WTC11 (cell line): Measurements from ENCODE around the gene DLGAP3. TPM values are rescaled to one million over a fixed set of nuclear protein-coding genes. Genes with fewer than 3 reads are reported as not detected.

Source experiments
- ATAC-seq: fragments of 200-7000 bp; cut with Tn5 transposase; 2 replicates; pipeline ENCODE4 v1.10.0; 2021; ENCODE audit warnings: mild to moderate bottlenecking, moderate library complexity
- CTCF ChIA-PET: fragments of 300-600 bp; sonication (Branson Sonifier 250); formaldehyde crosslinking; loops from one replicate; lab custom pipeline; 2021; ENCODE audit warnings: antibody characterized with exemption; lab: Charles Lee
- POLR2A ChIA-PET: fragments of 350-600 bp; sonication (Branson Sonifier 250); formaldehyde crosslinking; loops from one replicate; lab custom pipeline; 2021; ENCODE audit warnings: antibody characterized with exemption; lab: Charles Lee
- DNase-seq: peaks from one replicate; pipeline ENCODE4 v3.0.0; 2021; ENCODE audit warnings: low spot score
- H3K27ac Mint-ChIP-seq: 2 replicates; pipeline ENCODE4 v1.8.0; 2021; ENCODE audit warnings: mixed read lengths
- H3K27me3 Mint-ChIP-seq: 2 replicates; pipeline ENCODE4 v1.8.0; 2021; ENCODE audit warnings: low read depth, mild to moderate bottlenecking, moderate library complexity, mixed read lengths
- H3K36me3 Mint-ChIP-seq: 2 replicates; pipeline ENCODE4 v1.8.0; 2021; ENCODE audit warnings: mixed read lengths
- H3K4me1 Mint-ChIP-seq: 2 replicates; pipeline ENCODE4 v1.8.0; 2022; ENCODE audit warnings: mixed read lengths
- H3K4me3 Mint-ChIP-seq: 2 replicates; pipeline ENCODE4 v1.8.0; 2021; ENCODE audit warnings: mild to moderate bottlenecking, moderate library complexity, mixed read lengths
- H3K9me3 Mint-ChIP-seq: 2 replicates; pipeline ENCODE4 v1.8.0; 2021; ENCODE audit warnings: mixed read lengths
- CREM ChIP-seq: sonication (generic); formaldehyde crosslinking; IDR thresholded peaks from 2 replicates; pipeline ENCODE4 v1.8.1; 2022; ENCODE audit warnings: mild to moderate bottlenecking, missing genetic modification reagents, moderate library complexity
- E2F1 ChIP-seq: sonication (generic); formaldehyde crosslinking; IDR thresholded peaks from 2 replicates; pipeline ENCODE4 v1.8.0; 2022; ENCODE audit warnings: mild to moderate bottlenecking, missing genetic modification reagents
- ELF4 ChIP-seq: sonication (generic); formaldehyde crosslinking; IDR thresholded peaks from 2 replicates; pipeline ENCODE4 v1.8.1; 2022; ENCODE audit warnings: low read depth, mild to moderate bottlenecking, moderate library complexity, missing genetic modification reagents
- EMX1 ChIP-seq: fragments of 250-450 bp; sonication (Bioruptor Pico); IDR thresholded peaks from 2 replicates; pipeline ENCODE4 v1.8.0; 2021; ENCODE audit warnings: mild to moderate bottlenecking
- ESRRA ChIP-seq: sonication (generic); formaldehyde crosslinking; IDR thresholded peaks from 2 replicates; pipeline ENCODE4 v1.8.1; 2022; ENCODE audit warnings: mild to moderate bottlenecking, missing genetic modification reagents, borderline replicate concordance
- ETV6 ChIP-seq: sonication (generic); formaldehyde crosslinking; IDR thresholded peaks from 2 replicates; pipeline ENCODE4 v1.8.1; 2022; ENCODE audit warnings: mild to moderate bottlenecking, missing genetic modification reagents
- FOXP4 ChIP-seq: sonication (generic); formaldehyde crosslinking; IDR thresholded peaks from 2 replicates; pipeline ENCODE4 v1.8.0; 2022; ENCODE audit warnings: mild to moderate bottlenecking, missing genetic modification reagents
- GABPB1 ChIP-seq: sonication (generic); formaldehyde crosslinking; IDR thresholded peaks from 2 replicates; pipeline ENCODE4 v1.8.1; 2023; ENCODE audit warnings: mild to moderate bottlenecking, missing genetic modification reagents
- JAZF1 ChIP-seq: fragments of 250-450 bp; sonication (Bioruptor Pico); IDR thresholded peaks from 2 replicates; pipeline ENCODE4 v1.9.0; 2021; ENCODE audit warnings: moderate library complexity, mild to moderate bottlenecking, inconsistent platforms
- MLX ChIP-seq: sonication (generic); formaldehyde crosslinking; IDR thresholded peaks from 2 replicates; pipeline ENCODE4 v1.8.1; 2023; ENCODE audit warnings: mild to moderate bottlenecking, missing genetic modification reagents, moderate library complexity
- NFATC4 ChIP-seq: fragments of 250-450 bp; sonication (Bioruptor Pico); IDR thresholded peaks from 2 replicates; pipeline ENCODE4 v1.9.0; 2021; ENCODE audit warnings: mild to moderate bottlenecking
- NFE2L1 ChIP-seq: sonication (generic); formaldehyde crosslinking; IDR thresholded peaks from 2 replicates; pipeline ENCODE4 v1.8.1; 2023; ENCODE audit warnings: missing genetic modification reagents
- NFYB ChIP-seq: sonication (generic); formaldehyde crosslinking; conservative IDR thresholded peaks from 2 replicates; pipeline ENCODE4 v1.8.0; 2022; ENCODE audit warnings: low read depth, missing genetic modification reagents
- NR1H2 ChIP-seq: sonication (generic); formaldehyde crosslinking; IDR thresholded peaks from 2 replicates; pipeline ENCODE4 v1.9.0; 2021; ENCODE audit warnings: mild to moderate bottlenecking, moderate library complexity, missing genetic modification reagents
- OVOL2 ChIP-seq: fragments of 250-450 bp; sonication (Bioruptor Pico); IDR thresholded peaks from 2 replicates; pipeline ENCODE4 v1.9.0; 2021; ENCODE audit warnings: mild to moderate bottlenecking, borderline replicate concordance
- PRRX2 ChIP-seq: fragments of 250-450 bp; sonication (Bioruptor Pico); IDR thresholded peaks from 2 replicates; pipeline ENCODE4 v1.8.0; 2021; ENCODE audit warnings: mild to moderate bottlenecking
- TCF7 ChIP-seq: sonication (generic); formaldehyde crosslinking; IDR thresholded peaks from 2 replicates; pipeline ENCODE4 v1.8.0; 2022; ENCODE audit warnings: mild to moderate bottlenecking, low read depth, missing genetic modification reagents, moderate library complexity
- TEAD1 ChIP-seq: sonication (generic); formaldehyde crosslinking; IDR thresholded peaks from 2 replicates; pipeline ENCODE4 v1.8.0; 2022; ENCODE audit warnings: mild to moderate bottlenecking, missing genetic modification reagents
- ZNF138 ChIP-seq: sonication (generic); formaldehyde crosslinking; conservative IDR thresholded peaks from 2 replicates; pipeline ENCODE4 v1.8.1; 2022; ENCODE audit warnings: mild to moderate bottlenecking, moderate library complexity, missing genetic modification reagents
- ZNF232 ChIP-seq: sonication (generic); formaldehyde crosslinking; IDR thresholded peaks from 2 replicates; pipeline ENCODE4 v1.8.0; 2022; ENCODE audit warnings: mild to moderate bottlenecking, missing genetic modification reagents
- ZNF281 ChIP-seq: sonication (generic); formaldehyde crosslinking; IDR thresholded peaks from 2 replicates; pipeline ENCODE4 v1.8.0; 2023; ENCODE audit warnings: mild to moderate bottlenecking, missing genetic modification reagents
- ZNF317 ChIP-seq: sonication (generic); formaldehyde crosslinking; IDR thresholded peaks from 2 replicates; pipeline ENCODE4 v1.8.1; 2023; ENCODE audit warnings: low read depth, mild to moderate bottlenecking, moderate library complexity, missing genetic modification reagents, borderline replicate concordance
- ZNF396 ChIP-seq: fragments of 250-450 bp; sonication (Bioruptor Pico); IDR thresholded peaks from 2 replicates; pipeline ENCODE4 v1.8.0; 2021; ENCODE audit warnings: mild to moderate bottlenecking, moderate library complexity, borderline replicate concordance
- ZNF671 ChIP-seq: fragments of 250-450 bp; sonication (Bioruptor Pico); IDR thresholded peaks from 2 replicates; pipeline ENCODE4 v1.8.0; 2021; ENCODE audit warnings: mild to moderate bottlenecking
- total RNA-seq: library from RNA; stranded (reverse); gene quantifications from 3 replicates; pipeline ENCODE4 v1.2.3, GENCODE V29; 2021
- TF ChIP-seq, protein P1 (sequence below): sonication (generic); formaldehyde crosslinking; IDR thresholded peaks from 2 replicates; pipeline ENCODE4 v1.8.1; 2023; ENCODE audit warnings: mild to moderate bottlenecking, missing genetic modification reagents, moderate library complexity
- TF ChIP-seq, protein P2 (sequence below): fragments of 250-450 bp; sonication (Bioruptor Pico); IDR thresholded peaks from 2 replicates; pipeline ENCODE4 v1.8.0; 2021; ENCODE audit warnings: mild to moderate bottlenecking

The DLGAP3 gene
- total RNA-seq, 1 experiment from 2014 or later, result 11.3 TPM

GRCh38 chr1:34859446-34860200 lies 69.8 kb downstream of the DLGAP3 start, which contains the start of gene SMIM12:
Gene SMIM12, minus strand, starts transcription at chr1:34859749. Its CDS starts 3,772 bp downstream, at chr1:34855977.
- ChIA-PET POLR2A (interaction anchor here (0.6 to 0.9 kb wide), 3 partner anchors 12 to 1489 kb away, joined by 3 read pairs; no protein-coding TSS in a partner anchor), CTCF (interaction anchor here (0.7 to 2.7 kb wide), 37 partner anchors 9 to 462 kb away, joined by 3 to 32 read pairs (median 4); partner anchors contain the start of genes DLGAP3, GJA4, GJB5 and TMEM35B)
- peak within 1 kb of the TSS; percentile 98 for H3K4me3 Mint-ChIP-seq
- peak; percentile 90 for DNase-seq
- H3K27me3 Mint-ChIP-seq, result peaks cover 25% of the 10 kb centered on the region
- H3K36me3 Mint-ChIP-seq, result peaks cover 18% of the 10 kb centered on the region
- H3K4me1 Mint-ChIP-seq, result peaks cover 11% of the 10 kb centered on the region
- H3K27ac Mint-ChIP-seq, result peak within 1 kb of the TSS; percentile 68; the same call in 1 of the 2 replicates
- peaks cover 13% of the 10 kb centered on the region for H3K9me3 Mint-ChIP-seq
- peak; percentile 99 for ATAC-seq
- TF ChIP-seq OVOL2, result no peak
- TF ChIP-seq ETV6 (CRISPR knock-in tag), result peak; percentile 73; the same call in 1 of the 2 replicates
- no peak; the same call in 1 of the 2 replicates for TF ChIP-seq E2F1 (CRISPR knock-in tag)
- no peak for TF ChIP-seq PRRX2 (CRISPR knock-in tag)
- no peak for TF ChIP-seq MLX (CRISPR knock-in tag)
- TF ChIP-seq, protein P1, sequence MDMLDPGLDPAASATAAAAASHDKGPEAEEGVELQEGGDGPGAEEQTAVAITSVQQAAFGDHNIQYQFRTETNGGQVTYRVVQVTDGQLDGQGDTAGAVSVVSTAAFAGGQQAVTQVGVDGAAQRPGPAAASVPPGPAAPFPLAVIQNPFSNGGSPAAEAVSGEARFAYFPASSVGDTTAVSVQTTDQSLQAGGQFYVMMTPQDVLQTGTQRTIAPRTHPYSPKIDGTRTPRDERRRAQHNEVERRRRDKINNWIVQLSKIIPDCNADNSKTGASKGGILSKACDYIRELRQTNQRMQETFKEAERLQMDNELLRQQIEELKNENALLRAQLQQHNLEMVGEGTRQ (CRISPR knock-in tag), result peak; percentile 75
- TF ChIP-seq NFATC4 (CRISPR knock-in tag), result no peak
- peak; percentile 85; the same call in 1 of the 2 replicates for TF ChIP-seq TEAD1 (CRISPR knock-in tag)
- TF ChIP-seq ZNF281, result 0 out of 2 replicates have a peak, but pooled peaks have one; percentile 60
- TF ChIP-seq ZNF138 (CRISPR knock-in tag), result no peak
- no peak for TF ChIP-seq ZNF671 (CRISPR knock-in tag)
- peak; percentile 83 for TF ChIP-seq ESRRA (CRISPR knock-in tag)
- no peak for TF ChIP-seq NFE2L1
- no peak for TF ChIP-seq ELF4 (CRISPR knock-in tag)
- no peak for TF ChIP-seq ZNF396 (CRISPR knock-in tag)
- TF ChIP-seq JAZF1 (CRISPR knock-in tag), result no peak
- TF ChIP-seq, protein P2, sequence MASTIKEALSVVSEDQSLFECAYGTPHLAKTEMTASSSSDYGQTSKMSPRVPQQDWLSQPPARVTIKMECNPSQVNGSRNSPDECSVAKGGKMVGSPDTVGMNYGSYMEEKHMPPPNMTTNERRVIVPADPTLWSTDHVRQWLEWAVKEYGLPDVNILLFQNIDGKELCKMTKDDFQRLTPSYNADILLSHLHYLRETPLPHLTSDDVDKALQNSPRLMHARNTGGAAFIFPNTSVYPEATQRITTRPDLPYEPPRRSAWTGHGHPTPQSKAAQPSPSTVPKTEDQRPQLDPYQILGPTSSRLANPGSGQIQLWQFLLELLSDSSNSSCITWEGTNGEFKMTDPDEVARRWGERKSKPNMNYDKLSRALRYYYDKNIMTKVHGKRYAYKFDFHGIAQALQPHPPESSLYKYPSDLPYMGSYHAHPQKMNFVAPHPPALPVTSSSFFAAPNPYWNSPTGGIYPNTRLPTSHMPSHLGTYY, result no peak
- no peak for TF ChIP-seq ZNF317 (CRISPR knock-in tag)
- TF ChIP-seq FOXP4 (CRISPR knock-in tag), result peak; percentile 27; the same call in 1 of the 2 replicates
- TF ChIP-seq GABPB1 (CRISPR knock-in tag), result peak; percentile 69
- no peak for TF ChIP-seq ZNF232 (CRISPR knock-in tag)
- peak; percentile 56; the same call in 1 of the 2 replicates for TF ChIP-seq TCF7
- TF ChIP-seq NFYB (CRISPR knock-in tag), result peak; percentile 67
- TF ChIP-seq EMX1 (CRISPR knock-in tag), result no peak
- TF ChIP-seq NR1H2 (CRISPR knock-in tag), result no peak
- peak; percentile 41; the same call in 1 of the 2 replicates for TF ChIP-seq CREM (CRISPR knock-in tag)
